GM18907 (cell line): Measurements from ENCODE around the gene TNNC2.
"Not testable (repeated sequence)": the region's sequence is repeated elsewhere in the genome, so short reads cannot be mapped to it uniquely, and the experiment has no call there.

Experiments used
- ATAC-seq: cut with Tn5 transposase; IDR thresholded peaks from one replicate; pipeline ENCODE4 v1.9.1; 2021; ENCODE audit warnings: mild to moderate bottlenecking, moderate library complexity; ENCODE audit not compliant: unreplicated experiment

Gene TNNC2

GRCh38 chr20:45827030-45827652 lies at the start of gene TNNC2:
Gene TNNC2, minus strand, starts transcription at chr20:45827312. Its CDS starts 64 bp downstream, at chr20:45827248.
- no peak for ATAC-seq

GRCh38 chr20:45874576-45874975 lies 47.5 kb upstream of the TNNC2 start:
- ATAC-seq, result no peak

GRCh38 chr20:45874104-45874481 lies 47.0 kb upstream of the TNNC2 start:
- not testable (repeated sequence) for ATAC-seq

GRCh38 chr20:45873409-45874103 lies 46.4 kb upstream of the TNNC2 start:
- no peak for ATAC-seq

GRCh38 chr20:45872626-45873025 lies 45.5 kb upstream of the TNNC2 start:
- no peak for ATAC-seq

- no peak for ATAC-seq
Observed at GRCh38 chr20:45867819-45868176, 40.7 kb upstream of the TNNC2 start.

GRCh38 chr20:45867136-45867818 lies 40.2 kb upstream of the TNNC2 start:
- ATAC-seq, result no peak

GRCh38 chr20:45866454-45866853 lies 39.3 kb upstream of the TNNC2 start:
- no peak for ATAC-seq

GRCh38 chr20:45863543-45864470 lies 36.7 kb upstream of the TNNC2 start:
- ATAC-seq, result no peak

GRCh38 chr20:45861221-45862075 lies 34.3 kb upstream of the TNNC2 start:
- no peak for ATAC-seq

- no peak for ATAC-seq
Observed at GRCh38 chr20:45860560-45861220, 33.6 kb upstream of the TNNC2 start.

GRCh38 chr20:45859916-45860315 lies 32.8 kb upstream of the TNNC2 start:
- ATAC-seq, result no peak

- ATAC-seq, result peak; percentile 23
Observed at GRCh38 chr20:45857882-45858216, 30.7 kb upstream of the TNNC2 start.

- peak; percentile 95 for ATAC-seq
Observed at GRCh38 chr20:45857114-45857881, 30.2 kb upstream of the TNNC2 start, which contains the start of the genes ACOT8 and ZSWIM3. Gene ACOT8, minus strand, starts transcription at chr20:45857392. Its CDS starts 77 bp downstream, at chr20:45857315. Gene ZSWIM3, plus strand, starts transcription at chr20:45857614. Its CDS starts 212 bp downstream, at chr20:45857826.

- ATAC-seq, result no peak
Observed at GRCh38 chr20:45853484-45853883, 26.4 kb upstream of the TNNC2 start.

GRCh38 chr20:45852326-45852725 lies 25.2 kb upstream of the TNNC2 start:
- ATAC-seq, result no peak

GRCh38 chr20:45851501-45851900 lies 24.4 kb upstream of the TNNC2 start:
- no peak for ATAC-seq

GRCh38 chr20:45850926-45851325 lies 23.8 kb upstream of the TNNC2 start:
- no peak for ATAC-seq

- no peak for ATAC-seq
Observed at GRCh38 chr20:45850238-45850637, 23.1 kb upstream of the TNNC2 start.
